ENCODE measurements around the gene CALCR. TPM values are rescaled to one million over a fixed set of nuclear protein-coding genes. Genes with fewer than 3 reads are reported as not detected.

Gene CALCR
- total RNA-seq, 2 donors from 2014 or later = not detected

DNA sequence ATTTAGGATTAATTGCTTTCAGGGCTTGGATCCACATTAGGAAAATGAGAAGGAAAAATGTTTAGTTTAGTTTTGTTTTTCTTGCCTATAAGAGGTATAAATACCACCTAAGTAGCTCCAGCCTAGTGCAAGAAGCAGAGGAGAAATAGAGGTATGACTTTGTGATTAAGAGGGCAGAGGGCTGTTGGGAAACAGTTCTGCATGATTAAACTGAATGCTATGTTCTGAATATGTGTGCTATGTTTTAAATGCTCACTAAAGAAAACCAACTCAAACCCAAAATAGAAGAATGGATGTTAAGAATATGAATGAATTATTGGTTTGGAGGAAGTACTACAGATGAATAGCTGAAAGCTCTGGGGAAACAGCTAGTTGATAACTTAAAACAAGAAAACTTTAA is 7.6 kb downstream of the CALCR start:
- Histone ChIP-seq H3K27me3 (replicated peaks; ENCODE audit: insufficient read depth) (no peaks in the 10 kb centered on the region), H3K4me1 (ENCODE audit: control insufficient read depth in 1 of 2, low read depth in 2 of 2) (no peaks in the 10 kb centered on the region), H3K27ac (no peak overlapping the region), H3K4me3 (no peak overlapping the region), H3K36me3 (no peaks in the 10 kb centered on the region), H3K9me3 (no peaks in the 10 kb centered on the region)
- TF ChIP-seq, protein P1, sequence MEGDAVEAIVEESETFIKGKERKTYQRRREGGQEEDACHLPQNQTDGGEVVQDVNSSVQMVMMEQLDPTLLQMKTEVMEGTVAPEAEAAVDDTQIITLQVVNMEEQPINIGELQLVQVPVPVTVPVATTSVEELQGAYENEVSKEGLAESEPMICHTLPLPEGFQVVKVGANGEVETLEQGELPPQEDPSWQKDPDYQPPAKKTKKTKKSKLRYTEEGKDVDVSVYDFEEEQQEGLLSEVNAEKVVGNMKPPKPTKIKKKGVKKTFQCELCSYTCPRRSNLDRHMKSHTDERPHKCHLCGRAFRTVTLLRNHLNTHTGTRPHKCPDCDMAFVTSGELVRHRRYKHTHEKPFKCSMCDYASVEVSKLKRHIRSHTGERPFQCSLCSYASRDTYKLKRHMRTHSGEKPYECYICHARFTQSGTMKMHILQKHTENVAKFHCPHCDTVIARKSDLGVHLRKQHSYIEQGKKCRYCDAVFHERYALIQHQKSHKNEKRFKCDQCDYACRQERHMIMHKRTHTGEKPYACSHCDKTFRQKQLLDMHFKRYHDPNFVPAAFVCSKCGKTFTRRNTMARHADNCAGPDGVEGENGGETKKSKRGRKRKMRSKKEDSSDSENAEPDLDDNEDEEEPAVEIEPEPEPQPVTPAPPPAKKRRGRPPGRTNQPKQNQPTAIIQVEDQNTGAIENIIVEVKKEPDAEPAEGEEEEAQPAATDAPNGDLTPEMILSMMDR (IDR thresholded peaks at IDR 0.05) = no peak
- no peak for ATAC-seq (ENCODE audit: insufficient number of reproducible peaks, low FRiP score, low read depth)
- no peak for DNase-seq (ENCODE audit: low spot score)

GRCh38 chr7:93563584-93563983 is 10.9 kb downstream of the CALCR start:
- TF ChIP-seq, protein P1 (IDR thresholded peaks at IDR 0.05) = no peak
- Histone ChIP-seq H3K36me3 (no peaks in the 10 kb centered on the region), H3K4me3 (no peak overlapping the region), H3K9me3 (no peaks in the 10 kb centered on the region), H3K4me1 (ENCODE audit: control insufficient read depth in 1 of 2, low read depth in 2 of 2) (no peaks in the 10 kb centered on the region), H3K27me3 (replicated peaks; ENCODE audit: insufficient read depth) (no peaks in the 10 kb centered on the region), H3K27ac (no peak overlapping the region)
- ATAC-seq (ENCODE audit: insufficient number of reproducible peaks, low FRiP score, low read depth) = no peak
- DNase-seq (ENCODE audit: low spot score) = no peak

GRCh38 chr7:93562936-93563335 is 11.6 kb downstream of the CALCR start:
- no peak overlapping the region for H3K27ac ChIP-seq
- ATAC-seq (ENCODE audit: insufficient number of reproducible peaks, low FRiP score, low read depth) (no peak), DNase-seq (ENCODE audit: low spot score) (no peak)
- no peaks in the 10 kb centered on the region for H3K27me3 ChIP-seq (replicated peaks; ENCODE audit: insufficient read depth)
- no peaks in the 10 kb centered on the region for H3K9me3 ChIP-seq
- no peak overlapping the region for H3K4me3 ChIP-seq
- H3K36me3 ChIP-seq = no peaks in the 10 kb centered on the region
- TF ChIP-seq, protein P1 (IDR thresholded peaks at IDR 0.05) = no peak
- no peaks in the 10 kb centered on the region for H3K4me1 ChIP-seq (ENCODE audit: control insufficient read depth in 1 of 2, low read depth in 2 of 2)

- H3K4me3 ChIP-seq = no peak overlapping the region
- DNase-seq (ENCODE audit: low spot score) (no peak), ATAC-seq (ENCODE audit: insufficient number of reproducible peaks, low FRiP score, low read depth) (no peak)
- no peaks in the 10 kb centered on the region for H3K4me1 ChIP-seq (ENCODE audit: control insufficient read depth in 1 of 2, low read depth in 2 of 2)
- no peaks in the 10 kb centered on the region for H3K36me3 ChIP-seq
- TF ChIP-seq, protein P1 (IDR thresholded peaks at IDR 0.05) = no peak
- no peak overlapping the region for H3K27ac ChIP-seq
- no peaks in the 10 kb centered on the region for H3K27me3 ChIP-seq (replicated peaks; ENCODE audit: insufficient read depth)
- H3K9me3 ChIP-seq = no peaks in the 10 kb centered on the region
These were observed 12.4 kb downstream of the CALCR start for GRCh38 chr7:93562106-93562505.

DNA sequence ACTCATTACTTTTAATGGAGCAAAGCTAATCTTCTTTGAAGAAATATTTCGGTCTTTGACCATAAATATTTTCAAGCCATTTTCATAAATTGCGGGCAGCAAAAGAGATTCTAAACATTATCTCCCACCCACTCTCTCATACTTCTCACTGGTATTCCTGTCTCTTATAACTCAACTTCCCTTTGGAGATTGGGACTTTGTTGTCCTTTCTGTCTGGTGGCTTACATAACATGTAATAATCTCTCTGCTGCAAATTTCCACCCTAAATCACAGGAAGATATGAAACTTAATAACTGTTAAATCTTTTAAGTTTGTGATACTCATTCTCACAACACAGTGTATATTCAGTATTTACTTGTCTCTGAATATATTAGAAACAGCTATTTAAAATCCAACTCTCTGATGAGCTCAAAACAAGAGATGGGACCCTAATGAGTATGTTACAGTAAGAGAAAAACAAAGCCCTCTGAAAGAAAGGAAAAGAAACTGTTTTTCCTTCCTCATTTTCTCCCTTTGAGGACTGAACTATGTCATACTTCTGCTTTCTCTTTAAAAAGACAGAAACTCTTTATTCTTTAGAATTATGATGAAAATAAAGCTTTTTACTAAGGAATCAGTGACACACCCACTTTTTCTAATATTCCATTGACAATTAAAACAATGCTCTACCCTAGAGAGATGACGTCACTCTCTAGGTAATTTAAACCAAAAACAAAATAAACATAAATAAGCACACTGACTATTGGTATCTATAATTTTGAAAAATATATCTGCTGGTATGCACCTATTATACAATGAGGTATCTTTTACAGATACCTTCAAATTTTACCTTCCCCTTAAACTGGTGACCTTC is 14.7 kb downstream of the CALCR start:
- ATAC-seq (ENCODE audit: insufficient number of reproducible peaks, low FRiP score, low read depth) (no peak), DNase-seq (ENCODE audit: low spot score) (no peak)
- no peaks in the 10 kb centered on the region for H3K36me3 ChIP-seq
- TF ChIP-seq, protein P1 (IDR thresholded peaks at IDR 0.05) = no peak
- no peak overlapping the region for H3K4me3 ChIP-seq
- H3K27ac ChIP-seq = no peak overlapping the region
- H3K27me3 ChIP-seq (replicated peaks; ENCODE audit: insufficient read depth) = no peaks in the 10 kb centered on the region
- H3K9me3 ChIP-seq = no peaks in the 10 kb centered on the region
- no peaks in the 10 kb centered on the region for H3K4me1 ChIP-seq (ENCODE audit: control insufficient read depth in 1 of 2, low read depth in 2 of 2)
